Activated CD4-positive, CD25-positive, alpha-beta regulatory T cell (primary cell): ENCODE measurements around the gene WNK2.

Experiments used
- DNase-seq, 4 experiments: peaks; one replicate each; lab custom pipeline; 2025; lab: John Stamatoyannopoulos, UW

WNK2 gene

GRCh38 chr9:93255494-93255867 lies 71.5 kb downstream of the WNK2 start:
- no peak for DNase-seq

- no peak for DNase-seq
Measured at GRCh38 chr9:93255994-93256877, 72.3 kb downstream of the WNK2 start.

- DNase-seq: no peak
Measured at GRCh38 chr9:93256878-93257807, 73.2 kb downstream of the WNK2 start.

GRCh38 chr9:93257808-93258331 lies 73.9 kb downstream of the WNK2 start:
- DNase-seq: no peak

- DNase-seq: no peak
Measured at GRCh38 chr9:93258419-93258817, 74.5 kb downstream of the WNK2 start.

- no peak for DNase-seq
Measured at GRCh38 chr9:93258818-93259489, 75.0 kb downstream of the WNK2 start.

GRCh38 chr9:93259490-93260262 lies 75.7 kb downstream of the WNK2 start:
- no peak for DNase-seq

- no peak for DNase-seq
Measured at GRCh38 chr9:93260263-93261066, 76.5 kb downstream of the WNK2 start.

GRCh38 chr9:93261281-93261680 lies 77.3 kb downstream of the WNK2 start:
- DNase-seq: no peak

- no peak for DNase-seq
Measured at GRCh38 chr9:93261735-93262523, 78.0 kb downstream of the WNK2 start.

- no peak for DNase-seq
Measured at GRCh38 chr9:93262537-93263310, 78.8 kb downstream of the WNK2 start.

GRCh38 chr9:93263334-93264229 lies 79.6 kb downstream of the WNK2 start:
- DNase-seq: no peak

GRCh38 chr9:93264338-93265125 lies 80.6 kb downstream of the WNK2 start:
- no peak for DNase-seq

- DNase-seq: no peak
Measured at GRCh38 chr9:93265301-93265971, 81.5 kb downstream of the WNK2 start.

GRCh38 chr9:93265972-93266371 lies 82.0 kb downstream of the WNK2 start:
- DNase-seq: no peak

GRCh38 chr9:93266521-93267001 lies 82.6 kb downstream of the WNK2 start:
- no peak for DNase-seq
